Uterus (tissue), 2 donors: ENCODE results near the gene ALOX5AP.

Experiments
- CTCF ChIP-seq, 4 experiments: fragments of 200-600 bp in 2 of 4; fragments of 450-650 bp in 2 of 4; sonication (generic) in 2 of 4; IDR thresholded peaks; one replicate each; pipeline ENCODE4 v1.5.1; 2016 to 2019; ENCODE audit warnings: antibody characterized with exemption in 4 of 4, mild to moderate bottlenecking in 2 of 4, moderate library complexity in 1 of 4
- POLR2A ChIP-seq, 2 donors: fragments of 450-650 bp; IDR thresholded peaks; one replicate each; pipeline ENCODE4 v1.6.1; 2016; ENCODE audit warnings: antibody characterized with exemption in 2 of 2, mild to moderate bottlenecking in 1 of 2, moderate library complexity in 1 of 2

GRCh38 chr13:30736461-30737320, 1.3 kb downstream of the ALOX5AP start:
- no peak for TF ChIP-seq CTCF (IDR thresholded peaks at IDR 0.05)
- TF ChIP-seq POLR2A (IDR thresholded peaks at IDR 0.05), result no peak
